ENCODE data around the gene ZBTB16. TPM values are rescaled to one million over a fixed set of nuclear protein-coding genes. Genes with fewer than 3 reads are reported as not detected.

ZBTB16 gene
- total and polyA plus RNA-seq, 2 of the 4 experiments (the other 2 are of a cell fraction) = not detected

- Histone ChIP-seq H2BK120ac (ENCODE audit: low read depth, low read length) (peak overlapping the region; percentile 93), H4K5ac (ENCODE audit: low read depth, low read length) (peak overlapping the region; percentile 60), H2BK15ac (ENCODE audit: low read depth, low read length) (peak overlapping the region; percentile 22; the same call in 1 of the 3 replicates), H4K8ac (ENCODE audit: low read depth in 2 of 2, low read length in 2 of 2) (peak overlapping the region in 1 of 2 experiments; percentile 78; a peak in 2 of 4 replicates), H3K23ac (ENCODE audit: low read depth, low read length) (peak overlapping the region; percentile 58; the same call in 1 of the 2 replicates), H3K4ac (ENCODE audit: low read depth, low read length) (peak overlapping the region; percentile 69; the same call in 1 of the 2 replicates), H3K14ac (replicated peaks; ENCODE audit: low read depth, low read length) (peak overlapping the region; percentile 85), H3K4me2 (ENCODE audit: low read depth, low read length) (peak overlapping the region; percentile 91), H3K9me1 (ENCODE audit: insufficient read depth, low read length) (peaks cover 5% of the 10 kb centered on the region; the same call in 1 of the 2 replicates), H3K56ac (ENCODE audit: extremely low read depth, insufficient read depth, low read length) (peak overlapping the region; percentile 66; the same call in 1 of the 2 replicates), H2AK5ac (ENCODE audit: low read depth, low read length) (no peak overlapping the region; the same call in 1 of the 2 replicates), H4K91ac (ENCODE audit: insufficient read depth, low read depth, low read length) (peak overlapping the region; percentile 44), H3K79me1 (ENCODE audit: low read depth in 1 of 2, low read length in 2 of 2) (peaks cover 0 to 4% of the 10 kb centered on the region in 2 experiments; a peak in 2 of 4 replicates), H3K18ac (ENCODE audit: low read depth, low read length) (peak overlapping the region; percentile 93; the same call in 1 of the 2 replicates), H2BK5ac (ENCODE audit: low read depth, low read length, poor library complexity, severe bottlenecking) (peak overlapping the region; percentile 98), H4K20me1 (ENCODE audit: insufficient read depth, low read length) (no peaks in the 10 kb centered on the region), H3K36me3 (ENCODE audit: control insufficient read depth, insufficient read depth, low read length) (no peaks in the 10 kb centered on the region), H3K9me3 (ENCODE audit: control insufficient read depth, insufficient read depth, low read length) (peaks cover 9% of the 10 kb centered on the region), H3K4me3 (ENCODE audit: insufficient read depth, low read depth, low read length) (peak overlapping the region; percentile 23; the same call in 1 of the 2 replicates), H2AFZ (replicated peaks; ENCODE audit: low read length, poor library complexity) (no peak overlapping the region), H3K4me1 (ENCODE audit: control insufficient read depth, insufficient read depth, low read length) (peaks cover 13% of the 10 kb centered on the region), H2BK20ac (ENCODE audit: low read depth, low read length) (peak overlapping the region; percentile 81), H3K27me3 (ENCODE audit: control insufficient read depth, insufficient read depth, low read length) (no peaks in the 10 kb centered on the region), H3K9ac (ENCODE audit: low read depth, low read length) (no peak overlapping the region), H2AK9ac (replicated peaks; ENCODE audit: low read depth, low read length, poor library complexity) (no peak overlapping the region), H3K27ac (ENCODE audit: insufficient read depth, low read length) (peak overlapping the region; percentile 52; the same call in 1 of the 2 replicates)
- CTCF ChIA-PET = no interaction called here
- POLR2A ChIA-PET (ENCODE audit: unreplicated experiment) = no interaction called here
- BruUV-seq (replicated peaks) = no TSS peak
- intact Hi-C loops (cut with micrococcal nuclease) = loop anchor here (10.0 kb wide), 1 partner anchor 1213 kb away; the partner anchor contains the start of gene CADM1
- in situ Hi-C loops (cut with MboI; ENCODE audit: low sequenced_read_pairs) = no loop called here
- no CpG with 5 or more reads among the region's 4 CpGs for WGBS, 2 experiments (ENCODE audit: extremely low coverage in 2 of 2, insufficient read length in 1 of 2)
- TF ChIP-seq MAFK (IDR thresholded peaks at IDR 0.05; ENCODE audit: low read depth, low read length) (no peak), CHD1 (IDR thresholded peaks at IDR 0.05; ENCODE audit: low read depth, low read length) (no peak), RFX5 (IDR thresholded peaks at IDR 0.05; ENCODE audit: low read depth, low read length) (no peak), SMC3 (IDR thresholded peaks at IDR 0.05; ENCODE audit: low read depth, low read length) (no peak), CTCF (conservative IDR thresholded peaks at IDR 0.05; ENCODE audit: low read depth, low read length) (no peak), FOS (IDR thresholded peaks at IDR 0.05; ENCODE audit: low read depth, low read length) (no peak), NFE2L2 (IDR thresholded peaks at IDR 0.05; ENCODE audit: low read depth, low read length) (no peak), RAD21 (IDR thresholded peaks at IDR 0.05; ENCODE audit: low read length) (no peak), RCOR1 (IDR thresholded peaks at IDR 0.05; ENCODE audit: insufficient replicate concordance, low read length) (no peak), CEBPB (IDR thresholded peaks at IDR 0.05; ENCODE audit: low read depth, low read length) (no peak), MXI1 (IDR thresholded peaks at IDR 0.05; ENCODE audit: borderline replicate concordance, low read depth, low read length) (no peak)
- dilution Hi-C loops (cut with HindIII; ENCODE audit: low sequenced_read_pairs, unreplicated experiment) = no loop called here
- DNase-seq (peak; percentile 85), ATAC-seq (ENCODE audit: low read depth) (peak; percentile 19)
Observed at GRCh38 chr11:114291842-114292680, 232.6 kb downstream of the ZBTB16 start.

Data from IMR-90 (cell line).